D341Med (cell line): ENCODE data around the gene PP2D1.
A peak's percentile ranks its signal among the peaks of the same experiment; 100 is the strongest.
"Not testable (repeated sequence)": the region's sequence is repeated elsewhere in the genome, so short reads cannot be mapped to it uniquely, and the experiment has no call there.

ENCODE experiments used
- DNase-seq: peaks from one replicate; pipeline ENCODE4 v3.0.0; 2012; ENCODE audit warnings: low spot score

PP2D1 gene

GRCh38 chr3:20012164-20012563 is at the start of gene PP2D1:
PP2D1 (minus strand) TSS chr3:20012264; CDS start chr3:20012072, 192 bp downstream.
- DNase-seq = no peak

DNA sequence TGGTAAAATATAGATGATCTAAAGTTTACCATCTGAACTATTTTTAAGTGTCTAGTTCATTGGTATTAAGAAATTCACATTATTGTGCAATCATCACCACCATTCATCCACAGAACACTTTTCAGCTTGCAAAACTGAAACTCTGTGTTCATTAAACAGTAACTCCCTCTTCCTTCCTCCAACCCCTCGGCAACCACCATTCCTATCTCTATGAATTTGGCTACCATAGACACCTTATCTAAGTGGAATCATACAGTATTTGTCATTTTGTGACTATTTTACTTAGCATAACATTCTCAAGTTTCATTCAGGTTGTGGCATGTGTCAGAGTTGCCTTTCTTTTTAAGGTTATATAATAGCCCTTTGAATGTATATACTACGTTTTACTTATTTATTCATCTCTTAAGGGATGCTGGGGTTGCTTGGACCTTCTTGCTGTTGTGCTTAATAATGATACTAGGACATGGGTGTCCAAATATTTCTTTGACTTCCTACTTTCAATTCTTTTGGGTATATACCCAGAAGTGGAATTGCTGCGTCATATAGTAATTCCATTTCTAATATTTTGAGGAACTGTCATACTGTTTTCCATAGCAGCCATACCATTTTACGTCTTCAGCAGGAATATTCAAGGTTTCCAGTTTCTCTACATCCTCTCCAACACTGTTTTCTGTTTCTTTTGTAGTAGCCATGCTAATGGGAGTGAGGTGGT is 49.1 kb upstream of the PP2D1 start:
- DNase-seq = no peak

GRCh38 chr3:20059929-20060328 is 47.9 kb upstream of the PP2D1 start:
- no peak for DNase-seq

DNA sequence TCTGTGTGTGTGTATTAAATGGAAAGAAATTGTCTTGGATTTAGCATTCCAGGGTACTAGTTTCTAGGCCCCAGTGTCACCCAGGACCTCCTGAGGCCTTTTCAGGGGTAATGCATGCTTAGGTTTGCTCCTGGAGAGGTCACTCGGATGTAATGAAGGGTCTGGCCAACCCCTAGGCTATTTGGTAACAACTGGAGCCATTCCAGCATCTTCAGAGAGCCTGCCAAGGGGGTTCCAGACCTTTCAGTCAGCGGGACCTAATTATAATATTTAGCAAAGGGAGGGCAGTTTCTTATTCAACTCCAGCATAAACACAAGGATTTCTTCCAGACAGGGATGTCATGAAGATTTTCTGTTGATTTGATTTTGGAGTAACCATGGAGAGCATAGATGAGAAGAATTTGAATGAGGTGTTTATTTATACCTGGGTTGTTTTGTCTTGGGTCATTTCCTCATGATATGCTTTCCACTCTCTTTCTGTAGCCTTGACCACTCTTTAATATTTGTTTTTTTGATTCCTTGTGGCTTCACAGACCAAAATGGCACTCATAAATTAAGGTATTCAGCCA is 45.6 kb upstream of the PP2D1 start:
- DNase-seq = no peak

DNA sequence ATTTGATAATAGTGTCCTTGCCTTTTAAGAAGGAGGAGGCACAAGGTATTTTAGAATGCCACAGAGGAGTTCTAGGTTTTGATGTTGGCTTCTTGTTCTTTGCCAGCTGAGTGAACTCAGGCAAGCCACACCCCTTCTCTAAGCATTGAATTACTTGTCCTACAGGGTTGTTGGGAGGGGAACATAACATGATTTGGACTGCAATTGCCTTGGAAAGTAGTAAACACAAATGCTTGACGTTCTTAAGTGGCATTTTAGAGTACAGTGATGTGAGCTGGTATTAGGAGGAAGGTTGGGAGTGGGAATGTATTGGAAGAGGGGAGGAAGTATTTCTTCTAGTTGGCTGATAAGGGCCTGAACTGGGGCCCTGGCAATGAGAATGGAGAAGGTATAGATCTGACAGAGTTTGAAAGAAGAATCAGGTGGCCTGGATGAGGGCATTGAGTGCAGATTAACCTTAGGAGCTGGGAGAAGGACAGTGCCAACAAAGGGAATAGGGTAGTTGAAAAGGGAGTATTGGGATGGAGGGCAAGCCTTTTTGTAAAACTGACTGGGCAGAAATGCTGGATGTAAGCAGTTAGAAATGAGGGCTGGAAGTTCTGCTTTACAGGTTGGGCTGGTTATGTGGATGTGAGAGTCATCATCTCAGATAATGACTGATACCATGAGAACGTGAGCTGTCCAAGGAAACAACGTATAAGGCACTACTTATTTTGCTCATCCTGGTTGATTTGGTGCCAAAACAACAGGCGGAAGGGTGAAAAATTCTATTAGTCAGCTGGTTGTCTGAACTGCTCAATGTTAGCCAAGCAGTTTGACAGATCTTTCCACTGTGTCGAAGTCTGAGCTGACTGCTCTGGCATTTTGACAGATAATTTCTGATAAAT is 44.9 kb upstream of the PP2D1 start:
- no peak for DNase-seq

DNA sequence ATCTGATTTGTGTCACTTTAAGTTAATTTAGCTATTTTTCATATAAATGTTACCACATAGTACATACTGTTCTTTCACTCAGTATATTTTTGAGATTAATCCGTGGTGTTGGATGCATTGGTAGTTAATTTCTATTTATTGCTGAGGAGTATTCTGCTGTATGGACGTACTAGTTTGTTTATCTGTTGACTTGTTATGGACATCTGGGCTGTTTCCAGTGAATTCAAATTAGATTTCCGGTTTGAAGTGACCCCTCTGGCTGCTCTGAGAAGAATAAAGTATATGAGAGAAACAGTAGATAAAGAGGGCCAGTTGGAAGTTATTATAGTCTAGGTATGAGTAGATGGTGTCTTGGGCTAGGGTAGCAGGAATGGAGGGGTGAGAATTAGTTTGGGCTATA is 43.8 kb upstream of the PP2D1 start:
- no peak for DNase-seq

GRCh38 chr3:20055020-20055775 is 43.1 kb upstream of the PP2D1 start:
- DNase-seq = no peak

DNA sequence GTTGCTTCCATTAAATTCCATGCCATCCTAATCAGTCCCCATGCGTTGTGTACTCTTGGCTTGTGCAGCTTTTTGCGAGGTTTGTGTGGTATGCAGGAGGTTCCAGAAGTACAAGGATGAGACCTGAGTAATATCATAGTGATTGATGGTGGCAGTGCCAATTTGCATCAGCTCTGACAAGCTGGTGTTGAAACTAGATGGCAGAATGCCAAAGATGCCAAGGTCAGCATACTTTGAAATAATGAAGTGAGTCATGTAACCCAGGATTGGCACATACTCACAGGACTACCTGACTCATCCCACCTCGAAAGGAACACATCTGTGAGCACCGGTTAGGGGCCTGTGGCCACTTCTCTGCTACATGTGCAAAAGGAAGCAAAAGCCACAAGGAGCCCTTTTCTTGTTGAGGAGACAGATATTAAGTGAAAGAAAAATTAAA is 42.5 kb upstream of the PP2D1 start:
- DNase-seq = no peak

DNA sequence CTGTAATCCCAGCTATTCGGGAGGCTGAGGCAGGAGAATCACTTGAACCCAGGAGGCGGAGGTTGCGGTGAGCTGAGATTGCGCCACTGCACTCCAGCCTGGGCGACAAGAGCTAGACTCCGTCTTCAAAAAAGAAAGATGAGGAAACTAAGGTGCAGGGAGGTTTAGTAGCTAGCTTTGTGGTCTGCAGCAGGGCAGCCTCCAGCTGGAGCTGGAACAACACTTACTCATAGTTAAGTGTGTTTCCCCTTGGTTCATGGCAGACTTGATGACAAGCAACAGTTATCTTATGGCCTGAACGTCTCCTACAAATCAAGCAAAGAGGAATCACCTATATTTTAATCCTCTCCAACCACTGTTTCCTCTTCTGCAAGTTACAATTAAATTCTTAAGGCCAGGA is 40.8 kb upstream of the PP2D1 start:
- DNase-seq = no peak

GRCh38 chr3:20051123-20051806 is 39.2 kb upstream of the PP2D1 start:
- no peak for DNase-seq

GRCh38 chr3:20047976-20048883 is 36.2 kb upstream of the PP2D1 start:
- no peak for DNase-seq

DNA sequence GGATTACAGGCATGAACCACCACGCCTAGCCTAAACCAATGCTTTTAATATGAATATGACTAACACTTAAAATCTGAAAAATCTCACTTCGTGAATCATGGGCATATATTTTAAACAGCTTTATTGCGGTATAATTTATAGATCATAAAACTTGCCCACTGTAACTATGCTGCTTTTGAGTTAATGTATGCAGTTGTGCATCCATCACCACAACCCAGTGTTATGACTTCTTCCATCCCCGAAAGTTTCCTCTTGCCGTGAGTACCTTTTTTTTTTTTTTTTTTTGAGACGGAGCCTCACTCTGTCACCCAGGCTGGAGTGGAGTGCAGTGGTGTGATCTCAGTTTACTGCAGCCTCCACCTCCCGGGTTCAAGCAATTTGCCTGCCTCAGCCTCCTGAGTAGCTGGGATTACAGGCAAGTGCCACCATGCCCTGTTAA is 35.3 kb upstream of the PP2D1 start:
- DNase-seq = no peak

- DNase-seq = no peak
These were observed 34.5 kb upstream of the PP2D1 start for GRCh38 chr3:20046556-20046955.

- not testable (repeated sequence) for DNase-seq
These were observed 33.1 kb upstream of the PP2D1 start for GRCh38 chr3:20045141-20045540.

DNA sequence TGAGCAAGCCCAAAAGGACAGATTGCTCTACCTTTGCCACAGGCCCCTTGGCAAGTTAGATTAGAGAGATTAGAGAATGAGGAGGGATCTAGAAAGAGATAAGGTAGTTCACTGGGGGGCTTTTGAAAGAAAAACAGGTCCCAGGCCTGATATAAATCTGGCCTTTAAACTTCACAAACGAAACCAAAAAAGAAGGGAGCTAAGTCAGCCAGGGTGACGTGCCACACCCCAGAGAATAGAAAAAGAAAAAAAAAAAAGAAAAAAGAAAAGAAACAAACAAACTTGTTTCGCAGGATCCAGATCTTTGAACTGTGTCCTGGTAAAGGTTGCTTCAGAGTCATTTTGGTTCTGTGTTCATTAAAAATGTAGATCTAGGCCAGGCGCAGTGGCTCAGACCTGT is 31.8 kb upstream of the PP2D1 start:
- DNase-seq = no peak

- DNase-seq = no peak
These were observed 31.3 kb upstream of the PP2D1 start for GRCh38 chr3:20043396-20043795.

DNA sequence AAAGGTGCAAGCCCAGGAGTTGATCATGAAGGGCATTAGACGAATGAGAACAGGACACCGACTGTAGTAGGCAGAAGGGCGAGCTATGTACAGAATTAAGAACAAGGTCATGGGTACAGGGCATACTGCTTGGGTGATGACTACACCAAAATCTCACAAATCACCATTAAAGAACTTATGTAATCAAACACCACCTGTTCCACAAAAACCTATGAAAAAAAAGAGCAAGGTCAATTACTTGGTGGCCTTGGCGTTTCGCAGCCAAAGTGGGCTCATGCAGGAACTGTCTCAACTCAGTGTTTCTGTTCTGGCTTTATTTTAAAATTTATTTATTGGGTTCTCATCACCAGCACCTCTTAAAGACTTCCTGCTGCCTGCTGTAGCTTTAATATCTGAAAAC is 30.3 kb upstream of the PP2D1 start:
- no peak for DNase-seq

DNA sequence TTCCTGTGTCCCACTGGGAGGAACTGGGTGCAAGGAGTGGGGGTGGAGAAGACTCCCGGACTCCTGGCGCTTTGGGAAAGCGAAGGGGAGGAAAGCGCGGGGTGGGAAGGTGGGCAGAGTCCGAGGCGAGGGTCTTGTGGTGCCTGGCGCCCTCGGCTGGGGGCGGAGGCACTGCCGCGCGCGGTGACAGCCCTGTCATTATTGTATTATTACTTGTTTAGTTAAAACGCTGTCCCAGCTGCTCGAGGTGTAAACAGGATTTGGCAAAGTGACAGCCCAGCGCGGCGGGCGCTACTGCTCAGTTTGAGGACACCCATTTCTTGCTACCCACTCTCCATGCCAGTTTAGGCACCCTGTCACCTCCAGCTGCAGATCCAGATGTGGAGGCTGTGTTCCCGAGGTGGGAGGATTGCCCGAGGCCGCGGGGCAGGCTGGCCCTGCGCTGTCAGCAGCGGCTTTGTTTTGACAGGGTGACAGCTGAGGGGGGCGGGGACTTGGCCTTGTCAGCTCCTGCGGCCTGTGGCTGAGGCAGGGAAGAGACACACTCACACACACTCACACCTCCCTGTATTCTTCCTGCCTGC is 29.2 kb upstream of the PP2D1 start:
- peak; percentile 88 for DNase-seq

GRCh38 chr3:20040548-20041196 is 28.6 kb upstream of the PP2D1 start:
- peak; percentile 87 for DNase-seq
